ENCODE results near the gene RCN1.

The RCN1 gene

GRCh38 chr11:32065865-32066629 lies 24.8 kb upstream of the RCN1 start:
- DNase-seq (ENCODE audit: low spot score), result no peak
- ChIA-PET POLR2A (ENCODE audit: low non-redundant PET) (no interaction called here), CTCF (interaction anchor here (0.8 kb wide), 1 partner anchor 247 kb away, joined by 3 read pairs; no protein-coding TSS in a partner anchor)
- no peak for TF ChIP-seq CTCF (conservative IDR thresholded peaks at IDR 0.05; ENCODE audit: low read depth)
- H3K27ac ChIP-seq, result no peak overlapping the region

- ChIA-PET POLR2A (ENCODE audit: low non-redundant PET) (no interaction called here), CTCF (interaction anchor here (0.6 to 1.4 kb wide), 2 partner anchors 16 to 743 kb away, joined by 3 to 4 read pairs; no protein-coding TSS in a partner anchor)
- no peak for DNase-seq (ENCODE audit: low spot score)
- H3K27ac ChIP-seq, result no peak overlapping the region
- no peak for TF ChIP-seq CTCF (conservative IDR thresholded peaks at IDR 0.05; ENCODE audit: low read depth)
These were observed 22.6 kb upstream of the RCN1 start for GRCh38 chr11:32068134-32068870.

GRCh38 chr11:32069361-32070058 lies 21.4 kb upstream of the RCN1 start:
- H3K27ac ChIP-seq, result no peak overlapping the region
- TF ChIP-seq CTCF (conservative IDR thresholded peaks at IDR 0.05; ENCODE audit: low read depth), result no peak
- ChIA-PET CTCF (no interaction called here), POLR2A (ENCODE audit: low non-redundant PET) (no interaction called here)
- no peak for DNase-seq (ENCODE audit: low spot score)

- no peak overlapping the region for H3K27ac ChIP-seq
- CTCF ChIA-PET, result no interaction called here
- POLR2A ChIA-PET (ENCODE audit: low non-redundant PET), result no interaction called here
- TF ChIP-seq CTCF (conservative IDR thresholded peaks at IDR 0.05; ENCODE audit: low read depth), result no peak
- no peak for DNase-seq (ENCODE audit: low spot score)
These were observed 20.2 kb upstream of the RCN1 start for GRCh38 chr11:32070692-32071091.

- no peak for TF ChIP-seq CTCF (conservative IDR thresholded peaks at IDR 0.05; ENCODE audit: low read depth)
- peak; percentile 44 for DNase-seq (ENCODE audit: low spot score)
- H3K27ac ChIP-seq, result no peak overlapping the region
- CTCF ChIA-PET, result interaction anchor here (0.5 to 1.0 kb wide), 3 partner anchors 9 to 183 kb away, joined by 3 to 5 read pairs (median 3); no protein-coding TSS in a partner anchor
- POLR2A ChIA-PET (ENCODE audit: low non-redundant PET), result no interaction called here
These were observed 19.1 kb upstream of the RCN1 start for GRCh38 chr11:32071811-32072210.

- ChIA-PET POLR2A (ENCODE audit: low non-redundant PET) (no interaction called here), CTCF (no interaction called here)
- DNase-seq (ENCODE audit: low spot score), result no peak
- H3K27ac ChIP-seq, result no peak overlapping the region
- TF ChIP-seq CTCF (conservative IDR thresholded peaks at IDR 0.05; ENCODE audit: low read depth), result no peak
These were observed 17.8 kb upstream of the RCN1 start for GRCh38 chr11:32072872-32073643.
